Smooth muscle cell of the pulmonary artery (primary cell): ENCODE results near the gene MTURN. TPM values are rescaled to one million over a fixed set of nuclear protein-coding genes. Genes with fewer than 3 reads are reported as not detected.

ENCODE experiments used
- total RNA-seq: library from RNA; depleted of rRNA; stranded (reverse); fragments of >200 nt; gene quantifications from 2 replicates; pipeline ENCODE4 v1.2.3, GENCODE V29; 2014

The MTURN gene
- total RNA-seq = 12.3 and 18.1 TPM in 2 replicates

DNA sequence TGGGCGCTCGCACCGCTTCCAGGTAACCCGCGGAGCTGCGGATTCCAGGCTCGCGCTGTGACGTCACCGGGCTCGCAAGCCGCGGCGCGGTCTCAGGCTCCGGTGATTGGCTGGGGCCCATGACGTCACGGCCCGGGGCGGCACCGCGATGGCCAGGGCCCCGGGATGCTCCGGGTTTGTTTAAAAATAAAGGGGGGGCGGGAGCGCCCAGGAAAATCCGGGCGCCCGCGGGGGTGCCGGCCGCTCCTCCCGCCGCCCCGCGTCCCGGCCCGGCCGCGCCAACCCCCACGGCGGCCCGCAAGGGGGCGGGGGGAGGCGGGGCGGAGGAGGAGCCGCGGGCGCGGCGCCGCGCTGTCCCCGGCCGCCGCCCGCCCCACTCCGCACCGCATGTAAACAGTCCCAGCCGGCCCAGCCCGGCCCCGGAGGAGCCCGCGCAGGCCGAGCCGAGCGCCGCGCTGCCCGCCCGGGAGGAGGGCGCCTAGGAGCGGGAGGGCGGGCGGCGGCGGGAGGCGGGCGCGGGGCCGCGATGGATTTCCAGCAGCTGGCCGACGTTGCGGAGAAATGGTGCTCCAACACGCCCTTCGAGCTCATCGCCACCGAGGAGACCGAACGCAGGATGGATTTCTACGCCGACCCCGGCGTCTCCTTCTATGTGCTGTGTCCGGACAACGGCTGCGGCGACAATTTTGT is at the start of gene MTURN:
Gene MTURN, plus strand, starts transcription at position 376 of the 690 bp plus-strand sequence. Its CDS starts 151 bp downstream, at position 527.

Other genes starting within 250 kb of the MTURN start
- 92.3 and 146 TPM in 2 replicates for gene SCRN1, start 145.2 kb upstream of the MTURN start, total RNA-seq
- 33.1 and 45.0 TPM in 2 replicates for gene FKBP14, start 108.3 kb upstream of the MTURN start, total RNA-seq
- gene PLEKHA8, start 106.6 kb upstream of the MTURN start, total RNA-seq = 13.3 and 13.7 TPM in 2 replicates
- gene ZNRF2, start 149.6 kb downstream of the MTURN start, total RNA-seq = 5.9 and 7.8 TPM in 2 replicates